RWPE2 (cell line): ENCODE measurements around the gene TBC1D4.

Source experiments
- ATAC-seq: fragments of 200-7000 bp; cut with Tn5 transposase; 3 replicates; pipeline ENCODE4 v1.9.1; 2021; ENCODE audit warnings: low read depth
- DNase-seq: peaks from one replicate; pipeline ENCODE4 v3.0.0-alpha.2; 2020; ENCODE audit warnings: low spot score
- H3K27ac ChIP-seq: fragments of 450-650 bp; 2 replicates; pipeline ENCODE4 v1.5.1; 2017; ENCODE audit warnings: mild to moderate bottlenecking; ENCODE audit not compliant: poor library complexity, severe bottlenecking
- H3K27me3 ChIP-seq: fragments of 250-450 bp; sonication (Bioruptor Pico); 2 replicates; pipeline ENCODE4 v1.5.1; 2021; ENCODE audit warnings: mild to moderate bottlenecking, moderate library complexity; ENCODE audit not compliant: insufficient read depth, poor library complexity, severe bottlenecking
- H3K36me3 ChIP-seq: fragments of 250-450 bp; sonication (Bioruptor Pico); 2 replicates; pipeline ENCODE4 v1.5.1; 2020; ENCODE audit warnings: low read depth, mild to moderate bottlenecking, moderate library complexity
- H3K4me1 ChIP-seq: fragments of 250-450 bp; sonication (Bioruptor Pico); 2 replicates; pipeline ENCODE4 v1.5.1; 2021; ENCODE audit warnings: mild to moderate bottlenecking, moderate library complexity; ENCODE audit not compliant: insufficient read depth, poor library complexity, severe bottlenecking
- H3K4me3 ChIP-seq: fragments of 250-450 bp; sonication (Bioruptor Pico); 2 replicates; pipeline ENCODE4 v1.5.1; 2021; ENCODE audit warnings: mild to moderate bottlenecking, moderate library complexity; ENCODE audit not compliant: severe bottlenecking
- H3K9me3 ChIP-seq: fragments of 250-450 bp; sonication (Bioruptor Pico); 2 replicates; pipeline ENCODE4 v1.5.1; 2021; ENCODE audit warnings: mild to moderate bottlenecking, moderate library complexity; ENCODE audit not compliant: severe bottlenecking
- TF ChIP-seq, protein P1 (sequence below): fragments of 450-650 bp; IDR thresholded peaks from one replicate; pipeline ENCODE4 v1.5.1; 2017; ENCODE audit warnings: mild to moderate bottlenecking, moderate library complexity; ENCODE audit not compliant: poor library complexity, severe bottlenecking

Gene TBC1D4

DNA sequence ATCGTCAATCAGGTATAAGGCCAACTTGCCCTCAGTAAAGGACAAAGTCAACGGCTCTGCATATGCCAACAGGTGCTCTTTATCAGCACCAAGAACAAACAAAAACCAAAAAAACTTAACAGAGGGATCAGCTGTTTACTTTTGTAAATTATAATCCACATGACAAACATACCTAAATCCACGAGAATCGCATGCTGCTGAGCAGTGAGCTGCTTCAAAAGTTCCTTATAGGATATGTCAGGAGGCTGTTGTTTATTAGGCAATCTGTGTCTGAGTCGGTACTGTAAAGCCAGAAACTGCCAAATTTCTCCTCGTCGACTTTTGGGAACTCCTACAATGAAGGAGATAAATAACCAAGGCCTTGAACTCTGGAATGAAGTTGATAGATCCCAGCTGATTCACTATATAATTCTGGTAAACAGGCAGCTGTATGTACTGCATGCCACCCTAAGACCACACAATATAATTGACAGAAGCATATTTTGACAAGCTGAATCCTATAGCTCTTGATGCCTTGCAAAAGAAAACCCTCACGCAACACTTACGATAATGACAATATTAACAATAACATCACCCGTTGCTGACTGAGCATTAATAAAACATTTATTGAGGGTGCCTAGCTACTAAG lies 179.8 kb downstream of the TBC1D4 start:
- no peaks in the 10 kb centered on the region for H3K27me3 ChIP-seq
- H3K4me1 ChIP-seq: no peaks in the 10 kb centered on the region
- H3K27ac ChIP-seq: no peak overlapping the region
- ATAC-seq: no peak
- TF ChIP-seq, protein P1, sequence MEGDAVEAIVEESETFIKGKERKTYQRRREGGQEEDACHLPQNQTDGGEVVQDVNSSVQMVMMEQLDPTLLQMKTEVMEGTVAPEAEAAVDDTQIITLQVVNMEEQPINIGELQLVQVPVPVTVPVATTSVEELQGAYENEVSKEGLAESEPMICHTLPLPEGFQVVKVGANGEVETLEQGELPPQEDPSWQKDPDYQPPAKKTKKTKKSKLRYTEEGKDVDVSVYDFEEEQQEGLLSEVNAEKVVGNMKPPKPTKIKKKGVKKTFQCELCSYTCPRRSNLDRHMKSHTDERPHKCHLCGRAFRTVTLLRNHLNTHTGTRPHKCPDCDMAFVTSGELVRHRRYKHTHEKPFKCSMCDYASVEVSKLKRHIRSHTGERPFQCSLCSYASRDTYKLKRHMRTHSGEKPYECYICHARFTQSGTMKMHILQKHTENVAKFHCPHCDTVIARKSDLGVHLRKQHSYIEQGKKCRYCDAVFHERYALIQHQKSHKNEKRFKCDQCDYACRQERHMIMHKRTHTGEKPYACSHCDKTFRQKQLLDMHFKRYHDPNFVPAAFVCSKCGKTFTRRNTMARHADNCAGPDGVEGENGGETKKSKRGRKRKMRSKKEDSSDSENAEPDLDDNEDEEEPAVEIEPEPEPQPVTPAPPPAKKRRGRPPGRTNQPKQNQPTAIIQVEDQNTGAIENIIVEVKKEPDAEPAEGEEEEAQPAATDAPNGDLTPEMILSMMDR: no peak
- no peak overlapping the region for H3K4me3 ChIP-seq
- H3K9me3 ChIP-seq: no peaks in the 10 kb centered on the region
- H3K36me3 ChIP-seq: no peaks in the 10 kb centered on the region
- no peak for DNase-seq

DNA sequence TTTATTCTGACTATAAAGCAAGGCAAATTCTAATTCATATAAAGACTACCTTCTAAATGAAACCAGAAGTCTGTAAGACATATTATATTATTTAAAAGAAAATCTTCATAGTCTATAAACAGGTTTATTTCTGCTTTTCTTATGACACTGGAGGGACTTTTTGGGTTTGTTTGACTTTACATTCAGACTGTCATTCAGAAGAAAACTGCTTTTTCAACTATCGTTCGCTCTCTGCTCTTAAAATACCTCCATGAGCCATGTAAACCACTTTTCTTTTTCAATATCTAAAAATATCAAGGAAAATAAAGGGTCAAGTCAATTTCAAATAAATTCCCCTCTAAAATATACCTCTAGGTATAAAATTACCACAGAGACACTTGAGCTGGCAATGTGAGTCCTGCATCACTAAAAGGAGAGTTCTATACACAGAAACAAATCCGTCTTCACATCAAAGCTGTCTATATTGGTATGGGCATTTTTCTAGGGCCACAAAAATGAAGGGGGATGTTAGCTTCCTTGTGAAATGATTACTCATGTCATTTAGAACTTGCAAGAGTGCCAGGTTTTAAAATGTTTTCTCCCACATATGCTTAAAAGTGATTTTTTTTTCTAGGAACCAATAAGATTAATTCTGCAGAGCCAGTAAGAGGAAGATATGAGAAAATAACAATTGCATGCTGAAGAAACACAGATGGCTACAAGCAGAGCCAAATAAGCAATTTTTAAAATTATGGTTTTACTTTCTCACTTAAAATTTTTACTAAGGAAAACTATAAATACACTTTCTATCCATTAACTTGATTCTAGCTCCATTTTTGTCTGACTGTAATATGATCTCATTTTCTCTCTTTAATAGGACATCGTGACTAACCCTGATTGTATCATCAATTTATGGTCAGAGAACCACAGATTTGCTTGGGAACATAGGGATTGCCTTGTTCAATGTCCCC lies 181.8 kb downstream of the TBC1D4 start:
- DNase-seq: no peak
- Histone ChIP-seq H3K36me3 (no peaks in the 10 kb centered on the region), H3K27me3 (no peaks in the 10 kb centered on the region), H3K4me3 (no peak overlapping the region), H3K4me1 (no peaks in the 10 kb centered on the region), H3K27ac (no peak overlapping the region), H3K9me3 (no peaks in the 10 kb centered on the region)
- no peak for ATAC-seq
- TF ChIP-seq, protein P1: no peak

DNA sequence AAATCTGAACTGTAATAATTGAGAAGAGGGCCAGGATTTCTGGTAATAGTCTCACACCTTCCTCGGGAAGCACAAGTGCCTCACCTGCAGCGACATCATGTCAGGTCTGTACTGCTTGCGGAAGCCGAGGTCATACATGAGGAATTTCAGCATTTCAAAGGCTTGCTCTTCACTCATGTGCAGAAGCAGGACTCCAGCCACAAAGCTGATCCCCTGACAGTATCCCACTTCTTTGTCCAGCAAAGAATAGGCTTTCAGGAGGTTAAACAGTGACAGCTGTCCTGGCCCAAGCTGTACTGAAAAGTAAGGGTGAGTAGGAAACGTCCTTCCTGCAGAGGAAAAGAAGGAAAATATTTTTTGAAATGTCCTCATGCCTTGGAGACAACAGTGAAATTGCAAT lies 182.7 kb downstream of the TBC1D4 start:
- DNase-seq (no peak), ATAC-seq (no peak)
- Histone ChIP-seq H3K4me1 (no peaks in the 10 kb centered on the region), H3K9me3 (no peaks in the 10 kb centered on the region), H3K27me3 (no peaks in the 10 kb centered on the region), H3K4me3 (no peak overlapping the region), H3K27ac (no peak overlapping the region), H3K36me3 (no peaks in the 10 kb centered on the region)
- TF ChIP-seq, protein P1: no peak

DNA sequence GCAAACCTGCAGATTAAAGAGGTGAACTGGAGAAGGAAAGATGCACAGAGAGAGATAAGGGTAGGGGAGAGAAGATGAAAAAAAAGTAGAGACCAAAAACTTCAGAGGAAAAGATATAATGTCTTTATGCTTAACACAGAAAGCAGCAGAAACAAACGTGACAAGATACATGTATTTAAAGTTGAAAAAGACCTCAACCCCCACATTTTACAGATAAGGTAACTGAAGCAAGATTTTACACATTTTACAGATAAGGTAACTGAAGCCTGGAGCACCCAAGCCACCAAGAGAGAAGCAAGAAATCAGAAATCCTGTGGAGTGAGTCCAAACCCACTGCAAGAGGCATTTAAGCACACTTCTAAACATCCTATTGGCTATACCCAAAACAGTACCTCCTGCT lies 185.3 kb downstream of the TBC1D4 start:
- DNase-seq (no peak), ATAC-seq (no peak)
- H3K27me3 ChIP-seq: no peaks in the 10 kb centered on the region
- no peak overlapping the region for H3K27ac ChIP-seq
- TF ChIP-seq, protein P1: no peak
- H3K36me3 ChIP-seq: no peaks in the 10 kb centered on the region
- no peaks in the 10 kb centered on the region for H3K4me1 ChIP-seq
- H3K4me3 ChIP-seq: no peak overlapping the region
- H3K9me3 ChIP-seq: no peaks in the 10 kb centered on the region
